ENCODE data around the gene EFCAB7. TPM values are rescaled to one million over a fixed set of nuclear protein-coding genes. Genes with fewer than 3 reads are reported as not detected.

The EFCAB7 gene
- total RNA-seq, 1 experiment from 2014 or later: 3.0 TPM

- H3K9me3 Mint-ChIP-seq: no peaks in the 10 kb centered on the region
- H3K4me1 ChIP-seq (ENCODE audit: insufficient read depth, low read length): peaks cover 6% of the 10 kb centered on the region; the same call in 1 of the 2 replicates
- no peak for TF ChIP-seq CTCF (conservative IDR thresholded peaks at IDR 0.05)
- peaks cover 0 to 2% (median 0%) of the 10 kb centered on the region in 3 experiments; a peak in 1 of 7 replicates for H3K36me3 Mint-ChIP-seq (ENCODE audit: insufficient read depth in 1 of 3, low read depth in 3 of 3)
- no peak overlapping the region for H3K23ac ChIP-seq (ENCODE audit: insufficient read length, low read depth, low read length)
- no peak overlapping the region for H3K9ac ChIP-seq (ENCODE audit: extremely low read depth, insufficient read length, low read length)
- H3K4ac ChIP-seq (ENCODE audit: low read depth, low read length): no peak overlapping the region
- H3K18ac ChIP-seq (ENCODE audit: insufficient read length, low read depth, low read length): no peak overlapping the region
- no peak overlapping the region for H3K14ac ChIP-seq (ENCODE audit: insufficient read depth, low read length)
- no peak overlapping the region for H4K8ac ChIP-seq (replicated peaks; ENCODE audit: insufficient read length, low read depth, low read length)
- H2BK5ac ChIP-seq (ENCODE audit: insufficient read length, low read length): no peak overlapping the region
- no peaks in the 10 kb centered on the region; the same call in 1 of the 2 replicates for H3K79me2 ChIP-seq (ENCODE audit: insufficient read depth, low read length)
- H2BK20ac ChIP-seq (ENCODE audit: low read depth, low read length, poor library complexity, severe bottlenecking): no peak overlapping the region
- no peaks in the 10 kb centered on the region for H3K23me2 ChIP-seq (ENCODE audit: insufficient read length, low read depth, low read length, poor library complexity, severe bottlenecking)
- H3K4me1 Mint-ChIP-seq: peaks cover 14 to 20% of the 10 kb centered on the region in 2 experiments
- H2AFZ ChIP-seq (ENCODE audit: low read length): no peak overlapping the region
- no peak overlapping the region for H3K4me2 ChIP-seq (ENCODE audit: insufficient read depth, insufficient read length, low read length)
- no peak overlapping the region for H2AK5ac ChIP-seq (ENCODE audit: insufficient read length, low read length)
- DNase-seq: no peak
- H3K27me3 Mint-ChIP-seq (ENCODE audit: low read depth): no peaks in the 10 kb centered on the region; the same call in 1 of the 2 replicates
- no peaks in the 10 kb centered on the region for H3K79me1 ChIP-seq (ENCODE audit: insufficient read depth, low read depth, low read length, poor library complexity, severe bottlenecking)
- H3K27me3 ChIP-seq (ENCODE audit: insufficient read depth, low read length): no peaks in the 10 kb centered on the region
- H3K4me3 Mint-ChIP-seq: no peak overlapping the region
- no peaks in the 10 kb centered on the region for H3K9me3 ChIP-seq (ENCODE audit: control insufficient read depth, low read depth, low read length)
- H3K56ac ChIP-seq (ENCODE audit: insufficient read length, low read depth, low read length): no peak overlapping the region
- no peak overlapping the region for H2BK15ac ChIP-seq (ENCODE audit: low read depth, low read length)
- H3K27ac Mint-ChIP-seq: no peak overlapping the region
- H3T11ph ChIP-seq (ENCODE audit: low read length): no peak overlapping the region
- no peak overlapping the region for H2BK12ac ChIP-seq (ENCODE audit: insufficient read length, low read depth, low read length)
- H4K20me1 ChIP-seq (ENCODE audit: control insufficient read depth, insufficient read depth, insufficient read length): no peaks in the 10 kb centered on the region
- H3K27ac ChIP-seq (ENCODE audit: insufficient read length, low read depth, low read length): no peak overlapping the region
- no peak overlapping the region for H4K91ac ChIP-seq (ENCODE audit: insufficient read length, low read depth, low read length)
- no CpG with 5 or more reads among the region's 3 CpGs for WGBS (ENCODE audit: extremely low coverage, insufficient read length, low lambda C conversion rate)
- no peak overlapping the region for H2BK120ac ChIP-seq (ENCODE audit: low read depth, low read length, poor library complexity, severe bottlenecking)
- H4K5ac ChIP-seq (ENCODE audit: insufficient read length, low read depth, low read length): no peak overlapping the region
Observed at GRCh38 chr1:63603810-63604209, 80.5 kb downstream of the EFCAB7 start.
